Nephron (organoid): ENCODE data around the gene CAPN8.

Source experiments
- H3K27ac Mint-ChIP-seq, 3 experiments: 2 replicates each; pipeline ENCODE4 v1.8.0; 2020; ENCODE audit warnings: mixed read lengths in 3 of 3, mild to moderate bottlenecking in 2 of 3, moderate library complexity in 1 of 3
- H3K27me3 Mint-ChIP-seq: 2 replicates; pipeline ENCODE4 v1.8.0; 2021; ENCODE audit warnings: low read depth, mild to moderate bottlenecking, moderate library complexity, mixed read lengths
- H3K36me3 Mint-ChIP-seq: 2 replicates; pipeline ENCODE4 v1.8.0; 2020; ENCODE audit warnings: low read depth, mixed read lengths
- H3K4me1 Mint-ChIP-seq: 2 replicates; pipeline ENCODE4 v1.8.0; 2020; ENCODE audit warnings: mixed read lengths
- H3K4me3 Mint-ChIP-seq, 3 experiments: 2 replicates each; pipeline ENCODE4 v1.8.0; 2020; ENCODE audit warnings: mild to moderate bottlenecking in 3 of 3, mixed read lengths in 3 of 3, moderate library complexity in 2 of 3
- H3K9me3 Mint-ChIP-seq: 2 replicates; pipeline ENCODE4 v1.8.0; 2020; ENCODE audit warnings: mixed read lengths
- CTCF ChIP-seq, 3 experiments: fragments of 200-600 bp; sonication (generic); IDR thresholded peaks; one replicate each; pipeline ENCODE4 v1.5.0; 2021; ENCODE audit warnings: antibody characterized with exemption in 3 of 3; ENCODE audit not compliant: unreplicated experiment in 3 of 3

CAPN8 gene

GRCh38 chr1:223494926-223495645 is 170.4 kb downstream of the CAPN8 start:
- no peak for TF ChIP-seq CTCF (IDR thresholded peaks at IDR 0.05; ENCODE audit: unreplicated experiment in 3 of 3)
- no peaks in the 10 kb centered on the region for H3K36me3 Mint-ChIP-seq
- H3K9me3 Mint-ChIP-seq, result no peaks in the 10 kb centered on the region
- peaks cover 24% of the 10 kb centered on the region for H3K27me3 Mint-ChIP-seq
- no peak overlapping the region for H3K4me3 Mint-ChIP-seq
- H3K27ac Mint-ChIP-seq, result no peak overlapping the region
- H3K4me1 Mint-ChIP-seq, result no peaks in the 10 kb centered on the region

DNA sequence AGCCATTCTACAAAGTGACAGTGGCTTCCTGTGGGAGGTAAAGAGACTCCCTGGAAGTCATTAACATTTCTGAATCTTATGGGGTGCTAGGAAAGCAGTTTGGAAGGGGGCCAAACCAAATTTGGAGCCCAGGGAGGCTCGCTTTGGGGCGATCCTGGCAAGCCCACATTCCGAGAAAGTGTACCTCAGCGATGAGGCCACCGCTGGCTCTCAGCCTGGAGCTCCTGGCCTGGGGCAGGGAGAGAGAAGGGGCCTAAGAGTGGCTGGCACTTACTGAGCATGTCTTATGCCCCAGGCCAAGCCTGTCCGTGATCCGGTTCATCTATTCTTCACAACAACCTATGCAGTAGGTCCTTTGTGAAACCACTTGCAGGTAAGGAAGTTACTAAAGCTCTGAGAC is 173.5 kb downstream of the CAPN8 start:
- Mint-ChIP-seq H3K27ac (no peak overlapping the region), H3K9me3 (no peaks in the 10 kb centered on the region), H3K27me3 (peaks cover 32% of the 10 kb centered on the region), H3K4me1 (peaks cover 13% of the 10 kb centered on the region), H3K4me3 (no peak overlapping the region), H3K36me3 (no peaks in the 10 kb centered on the region)
- TF ChIP-seq CTCF (IDR thresholded peaks at IDR 0.05; ENCODE audit: unreplicated experiment in 3 of 3), result no peak
